ENCODE results near the gene DOCK4. TPM values are rescaled to one million over a fixed set of nuclear protein-coding genes. Genes with fewer than 3 reads are reported as not detected.

DOCK4 gene
- total RNA-seq, 1 experiment from 2014 or later: 4.9 TPM

DNA sequence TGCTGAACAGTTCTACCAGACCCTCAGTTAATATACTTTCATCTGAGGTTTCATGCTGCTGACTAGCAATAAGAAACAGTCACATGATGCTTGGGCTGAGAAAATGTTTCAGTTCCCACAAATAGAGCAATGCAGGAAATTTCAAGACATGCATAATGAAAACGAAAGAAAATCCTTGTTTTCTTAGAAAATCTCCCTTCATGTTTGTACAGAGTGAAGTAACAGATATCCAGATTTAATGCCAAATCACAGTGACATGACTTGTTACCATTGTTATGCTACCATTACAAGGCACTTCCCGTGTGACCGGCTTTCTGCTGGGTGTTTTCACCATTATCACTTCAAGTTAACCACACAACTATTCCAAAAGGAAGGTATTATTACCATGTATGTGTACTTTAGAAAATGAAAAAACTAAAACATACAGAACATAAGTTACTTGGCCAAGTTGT lies 121.7 kb downstream of the DOCK4 start:
- Mint-ChIP-seq H3K4me3 (no peak overlapping the region), H3K27ac (no peak overlapping the region), H3K4me1 (peaks cover 9 to 11% of the 10 kb centered on the region in 2 experiments; a peak in 3 of 4 replicates), H3K27me3 (ENCODE audit: low read depth) (no peaks in the 10 kb centered on the region), H3K36me3 (ENCODE audit: insufficient read depth in 1 of 3, low read depth in 3 of 3) (no peaks in the 10 kb centered on the region), H3K9me3 (no peaks in the 10 kb centered on the region)
- no peak overlapping the region for H3T11ph ChIP-seq (ENCODE audit: low read length)
- no peak overlapping the region for H4K5ac ChIP-seq (ENCODE audit: insufficient read length, low read depth, low read length)
- H4K91ac ChIP-seq (ENCODE audit: insufficient read length, low read depth, low read length): no peak overlapping the region
- H3K4me1 ChIP-seq (ENCODE audit: insufficient read depth, low read length): peaks cover 9% of the 10 kb centered on the region
- no peak overlapping the region for H4K8ac ChIP-seq (replicated peaks; ENCODE audit: insufficient read length, low read depth, low read length)
- DNase-seq: no peak
- H3K56ac ChIP-seq (ENCODE audit: insufficient read length, low read depth, low read length): no peak overlapping the region
- H2BK5ac ChIP-seq (ENCODE audit: insufficient read length, low read length): no peak overlapping the region
- no peak overlapping the region for H2AFZ ChIP-seq (ENCODE audit: low read length)
- H3K14ac ChIP-seq (ENCODE audit: insufficient read depth, low read length): no peak overlapping the region
- H3K9me3 ChIP-seq (ENCODE audit: control insufficient read depth, low read depth, low read length): no peaks in the 10 kb centered on the region
- H4K20me1 ChIP-seq (ENCODE audit: control insufficient read depth, insufficient read depth, insufficient read length): no peaks in the 10 kb centered on the region
- no peaks in the 10 kb centered on the region for H3K23me2 ChIP-seq (ENCODE audit: insufficient read length, low read depth, low read length, poor library complexity, severe bottlenecking)
- peaks cover 3% of the 10 kb centered on the region for H3K79me1 ChIP-seq (ENCODE audit: insufficient read depth, low read depth, low read length, poor library complexity, severe bottlenecking)
- no peak overlapping the region for H3K27ac ChIP-seq (ENCODE audit: insufficient read length, low read depth, low read length)
- H3K4ac ChIP-seq (ENCODE audit: low read depth, low read length): no peak overlapping the region
- no peak overlapping the region for H3K4me2 ChIP-seq (ENCODE audit: insufficient read depth, insufficient read length, low read length)
- no peak overlapping the region for H3K18ac ChIP-seq (ENCODE audit: insufficient read length, low read depth, low read length)
- no peak overlapping the region for H2BK20ac ChIP-seq (ENCODE audit: low read depth, low read length, poor library complexity, severe bottlenecking)
- no peak overlapping the region for H2BK12ac ChIP-seq (ENCODE audit: insufficient read length, low read depth, low read length)
- H2BK120ac ChIP-seq (ENCODE audit: low read depth, low read length, poor library complexity, severe bottlenecking): no peak overlapping the region
- no peaks in the 10 kb centered on the region for H3K27me3 ChIP-seq (ENCODE audit: insufficient read depth, low read length)
- peaks cover 2% of the 10 kb centered on the region; the same call in 1 of the 2 replicates for H3K79me2 ChIP-seq (ENCODE audit: insufficient read depth, low read length)
- H2AK5ac ChIP-seq (ENCODE audit: insufficient read length, low read length): no peak overlapping the region
- H3K23ac ChIP-seq (ENCODE audit: insufficient read length, low read depth, low read length): no peak overlapping the region
- WGBS (ENCODE audit: extremely low coverage, insufficient read length, low lambda C conversion rate): no CpG with 5 or more reads among the region's 3 CpGs
- no peak overlapping the region for H2BK15ac ChIP-seq (ENCODE audit: low read depth, low read length)
- TF ChIP-seq, protein P1, sequence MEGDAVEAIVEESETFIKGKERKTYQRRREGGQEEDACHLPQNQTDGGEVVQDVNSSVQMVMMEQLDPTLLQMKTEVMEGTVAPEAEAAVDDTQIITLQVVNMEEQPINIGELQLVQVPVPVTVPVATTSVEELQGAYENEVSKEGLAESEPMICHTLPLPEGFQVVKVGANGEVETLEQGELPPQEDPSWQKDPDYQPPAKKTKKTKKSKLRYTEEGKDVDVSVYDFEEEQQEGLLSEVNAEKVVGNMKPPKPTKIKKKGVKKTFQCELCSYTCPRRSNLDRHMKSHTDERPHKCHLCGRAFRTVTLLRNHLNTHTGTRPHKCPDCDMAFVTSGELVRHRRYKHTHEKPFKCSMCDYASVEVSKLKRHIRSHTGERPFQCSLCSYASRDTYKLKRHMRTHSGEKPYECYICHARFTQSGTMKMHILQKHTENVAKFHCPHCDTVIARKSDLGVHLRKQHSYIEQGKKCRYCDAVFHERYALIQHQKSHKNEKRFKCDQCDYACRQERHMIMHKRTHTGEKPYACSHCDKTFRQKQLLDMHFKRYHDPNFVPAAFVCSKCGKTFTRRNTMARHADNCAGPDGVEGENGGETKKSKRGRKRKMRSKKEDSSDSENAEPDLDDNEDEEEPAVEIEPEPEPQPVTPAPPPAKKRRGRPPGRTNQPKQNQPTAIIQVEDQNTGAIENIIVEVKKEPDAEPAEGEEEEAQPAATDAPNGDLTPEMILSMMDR (conservative IDR thresholded peaks at IDR 0.05): no peak
- no peak overlapping the region for H3K9ac ChIP-seq (ENCODE audit: extremely low read depth, insufficient read length, low read length)
